Muscle of leg (tissue), 11 donors: ENCODE results near the gene REPS1. TPM values are rescaled to one million over a fixed set of nuclear protein-coding genes. Genes with fewer than 3 reads are reported as not detected.

Experiments
- DNase-seq: peaks from one replicate; pipeline ENCODE4 v3.0.0; 2013
- H3K27ac ChIP-seq: one replicate; pipeline ENCODE4 v1.5.1; 2013; ENCODE audit warnings: mild to moderate bottlenecking, low read length, control low read depth
- H3K27me3 ChIP-seq: one replicate; pipeline ENCODE4 v1.6.1; 2013; ENCODE audit warnings: low read length; ENCODE audit not compliant: control insufficient read depth, insufficient read depth
- H3K36me3 ChIP-seq: one replicate; pipeline ENCODE4 v1.6.1; 2013; ENCODE audit warnings: low read length; ENCODE audit not compliant: control insufficient read depth, insufficient read depth
- H3K4me1 ChIP-seq: one replicate; pipeline ENCODE4 v1.6.1; 2013; ENCODE audit warnings: low read length; ENCODE audit not compliant: control insufficient read depth, insufficient read depth
- H3K4me3 ChIP-seq: one replicate; pipeline ENCODE4 v1.5.1; 2013; ENCODE audit warnings: low read length, control low read depth
- H3K9me3 ChIP-seq: replicated peaks from 2 replicates; pipeline ENCODE4 v1.6.1; 2013; ENCODE audit warnings: low read depth, low read length; ENCODE audit not compliant: control insufficient read depth
- WGBS: methylation state at CpG from one replicate; pipeline ENCODE4 v1.1.5; 2013; ENCODE audit warnings: missing lambda C conversion rate; ENCODE audit not compliant: insufficient coverage; 5-methylcytosine and 5-hydroxymethylcytosine counted together
- polyA plus RNA-seq, 8 donors: library from polyadenylated mRNA; unstranded; fragments of 120-200 nt; gene quantifications; one replicate each; pipeline versions ENCODE4 v1.2.1 to v1.2.3, GENCODE V29; 2013; ENCODE audit warnings: inconsistent platforms in 1 of 8, low replicate concordance in 1 of 8; ENCODE audit not compliant: insufficient read length in 8 of 8, insufficient read depth in 1 of 8
- total RNA-seq: library from RNA; stranded (reverse); fragments of 120-200 nt; gene quantifications from one replicate; pipeline ENCODE4 v1.2.4, GENCODE V29; 2013

REPS1 gene
- total and polyA plus RNA-seq, 9 donors: 28.2 to 49.9 (median 40.9) TPM

DNA sequence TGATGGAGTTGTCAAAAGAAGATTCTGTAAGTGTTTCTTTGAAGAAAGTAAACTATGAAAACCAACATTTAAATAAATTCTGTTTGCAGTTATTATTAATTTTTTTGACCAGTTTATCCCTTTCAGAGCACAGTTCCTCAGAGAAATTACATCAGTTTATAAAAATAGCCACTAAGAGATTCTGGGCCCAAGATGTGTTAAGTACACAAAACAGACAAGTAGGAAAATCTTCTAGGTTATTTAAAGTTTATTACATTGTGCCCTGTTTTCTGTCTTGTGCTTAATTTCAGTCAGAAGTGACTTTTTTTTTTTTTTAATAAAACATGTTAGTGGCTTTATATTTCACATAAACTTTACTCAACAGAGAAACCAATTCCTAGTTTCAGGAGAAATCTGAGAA lies 119.9 kb downstream of the REPS1 start:
- DNase-seq: peak; percentile 71
- H3K4me3 ChIP-seq: no peak overlapping the region
- no peaks in the 10 kb centered on the region for H3K27me3 ChIP-seq
- no peak overlapping the region for H3K27ac ChIP-seq
- no peaks in the 10 kb centered on the region for H3K9me3 ChIP-seq
- peaks cover 12% of the 10 kb centered on the region for H3K4me1 ChIP-seq
- H3K36me3 ChIP-seq: no peaks in the 10 kb centered on the region

DNA sequence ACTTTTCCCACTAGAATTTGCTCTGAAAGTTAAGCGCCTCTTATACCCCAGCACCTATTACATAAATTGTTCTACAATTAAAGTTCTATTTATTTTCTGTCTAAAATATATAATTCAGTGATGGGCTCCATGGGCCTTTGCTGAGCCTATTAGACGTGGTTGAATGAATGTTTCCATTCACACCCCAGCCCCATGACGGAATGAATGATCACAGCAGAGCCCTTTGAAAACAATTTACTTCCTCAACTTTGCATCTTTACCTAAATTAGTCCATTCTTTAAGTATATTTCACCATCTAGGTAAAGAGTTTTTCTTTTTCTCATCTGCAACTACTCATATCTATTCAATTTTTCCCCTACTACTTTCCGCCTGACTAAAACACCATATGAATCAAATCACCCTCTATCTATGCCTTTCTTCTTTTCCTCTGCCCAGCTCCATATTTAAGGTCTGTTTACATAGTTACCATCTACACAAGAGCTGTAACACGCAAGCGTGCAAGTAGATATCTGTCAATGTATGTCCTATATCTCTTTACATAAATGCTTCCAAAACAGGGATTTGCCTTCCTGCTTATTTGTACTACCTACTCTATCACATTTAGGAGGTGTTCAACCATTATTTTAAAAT lies 122.5 kb downstream of the REPS1 start:
- Histone ChIP-seq H3K4me3 (no peak overlapping the region), H3K27me3 (no peaks in the 10 kb centered on the region), H3K9me3 (no peaks in the 10 kb centered on the region), H3K4me1 (peaks cover 13% of the 10 kb centered on the region), H3K36me3 (no peaks in the 10 kb centered on the region), H3K27ac (no peak overlapping the region)
- 81% methylated on average over 3 of the region's 6 CpGs for WGBS
- no peak for DNase-seq

DNA sequence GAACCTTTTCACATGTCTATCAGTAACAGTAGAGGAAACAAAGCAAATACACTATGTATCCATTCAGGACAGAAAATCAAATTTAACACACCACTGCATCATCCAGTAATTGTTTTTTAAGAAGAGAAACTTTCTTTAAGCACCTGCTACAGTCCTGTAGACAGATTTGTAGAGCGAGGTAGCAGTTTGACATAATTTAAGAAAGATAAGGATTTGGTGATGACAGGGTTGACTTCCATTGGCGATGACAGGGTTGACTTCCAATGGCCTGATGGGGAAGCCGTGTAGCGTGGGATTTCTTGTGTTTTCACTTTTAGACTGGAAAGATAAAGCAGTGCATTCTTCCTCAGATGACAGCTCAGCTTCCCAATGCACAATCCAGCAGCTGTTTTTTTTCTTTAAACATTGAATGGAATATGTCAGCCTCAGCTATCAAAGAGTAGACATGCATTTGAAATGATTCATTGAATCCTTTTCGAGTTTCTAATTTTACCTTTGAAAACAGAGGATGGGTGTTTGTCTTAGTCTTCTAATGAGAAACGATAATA lies 123.6 kb downstream of the REPS1 start:
- Histone ChIP-seq H3K4me1 (peaks cover 10% of the 10 kb centered on the region), H3K27ac (no peak overlapping the region), H3K4me3 (no peak overlapping the region), H3K9me3 (no peaks in the 10 kb centered on the region), H3K27me3 (no peaks in the 10 kb centered on the region), H3K36me3 (no peaks in the 10 kb centered on the region)
- no peak for DNase-seq
- WGBS: 57% methylated on average over 4 of the region's 6 CpGs

DNA sequence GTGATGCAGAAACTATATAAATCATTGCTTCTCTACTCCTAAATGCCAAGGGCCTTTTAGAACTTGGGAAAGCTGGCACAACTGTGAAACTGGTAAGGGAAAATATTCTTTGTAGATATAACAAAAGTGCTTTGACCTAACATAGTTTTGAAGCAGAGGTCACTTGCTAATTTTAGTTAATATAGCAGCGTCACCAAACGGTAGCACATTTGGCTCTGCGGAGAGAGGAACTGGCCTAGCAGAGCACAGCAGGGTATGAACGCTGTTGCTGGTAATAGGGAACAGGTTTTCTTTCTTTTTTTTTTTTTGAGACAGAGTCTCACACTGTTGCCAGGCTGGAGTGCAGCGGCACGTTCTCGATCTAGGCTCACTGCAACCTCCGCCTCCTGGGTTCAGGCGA lies 124.7 kb downstream of the REPS1 start:
- H3K4me1 ChIP-seq: peaks cover 3% of the 10 kb centered on the region
- peak; percentile 11 for DNase-seq
- H3K4me3 ChIP-seq: no peak overlapping the region
- no peak overlapping the region for H3K27ac ChIP-seq
- H3K36me3 ChIP-seq: no peaks in the 10 kb centered on the region
- H3K9me3 ChIP-seq: no peaks in the 10 kb centered on the region
- H3K27me3 ChIP-seq: no peaks in the 10 kb centered on the region
- WGBS: 25% methylated on average over 4 of the region's 9 CpGs

DNA sequence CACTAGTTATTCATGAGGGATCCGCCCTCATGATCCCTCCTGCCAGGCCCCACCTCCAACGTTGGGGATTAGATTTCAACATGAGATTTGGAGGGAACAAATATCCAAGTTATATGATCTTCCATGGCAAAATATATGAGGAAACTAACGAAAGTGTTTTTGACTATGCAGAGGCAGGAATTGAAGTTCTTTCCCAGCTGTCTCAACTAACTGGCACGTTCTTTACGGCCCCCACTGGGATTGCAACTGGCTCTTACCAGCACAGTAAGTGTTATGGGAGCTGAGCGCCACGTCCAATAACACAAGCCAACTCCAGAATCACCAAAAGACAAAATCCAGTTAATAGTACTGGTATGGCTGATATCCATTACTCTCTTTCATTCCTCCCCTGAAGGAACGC lies 125.6 kb downstream of the REPS1 start:
- H3K9me3 ChIP-seq: no peaks in the 10 kb centered on the region

DNA sequence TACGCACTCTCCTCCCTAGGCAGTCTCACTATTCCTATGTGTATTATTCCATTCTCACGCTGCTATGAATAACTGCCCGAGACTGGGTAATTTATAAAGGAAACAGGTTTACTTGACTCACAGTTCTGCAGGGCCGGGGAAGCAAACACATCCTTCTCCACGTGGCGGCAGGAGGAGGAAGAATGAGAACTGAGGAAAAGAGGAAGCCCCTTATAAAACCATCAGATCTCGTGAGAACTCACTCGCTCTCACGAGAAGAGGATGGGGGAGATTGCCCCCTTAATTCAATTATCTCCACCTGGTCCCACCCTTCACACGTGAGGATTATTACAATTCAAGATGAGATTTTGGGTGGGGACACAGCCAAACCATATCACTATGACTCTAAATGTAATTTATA lies 130.3 kb downstream of the REPS1 start:
- Histone ChIP-seq H3K27ac (no peak overlapping the region), H3K27me3 (no peaks in the 10 kb centered on the region), H3K9me3 (no peaks in the 10 kb centered on the region), H3K4me3 (no peak overlapping the region), H3K36me3 (no peaks in the 10 kb centered on the region), H3K4me1 (no peaks in the 10 kb centered on the region)
- DNase-seq: no peak
- 55% methylated on average over 2 of the region's 10 CpGs for WGBS

More for the DNA sequence above, 125.6 kb downstream of the REPS1 start:
- DNase-seq: peak; percentile 28
- Histone ChIP-seq H3K4me3 (no peak overlapping the region), H3K4me1 (peaks cover 3% of the 10 kb centered on the region), H3K36me3 (no peaks in the 10 kb centered on the region), H3K27ac (no peak overlapping the region), H3K27me3 (no peaks in the 10 kb centered on the region)
- 60% methylated on average over 1 of the region's 8 CpGs for WGBS

DNA sequence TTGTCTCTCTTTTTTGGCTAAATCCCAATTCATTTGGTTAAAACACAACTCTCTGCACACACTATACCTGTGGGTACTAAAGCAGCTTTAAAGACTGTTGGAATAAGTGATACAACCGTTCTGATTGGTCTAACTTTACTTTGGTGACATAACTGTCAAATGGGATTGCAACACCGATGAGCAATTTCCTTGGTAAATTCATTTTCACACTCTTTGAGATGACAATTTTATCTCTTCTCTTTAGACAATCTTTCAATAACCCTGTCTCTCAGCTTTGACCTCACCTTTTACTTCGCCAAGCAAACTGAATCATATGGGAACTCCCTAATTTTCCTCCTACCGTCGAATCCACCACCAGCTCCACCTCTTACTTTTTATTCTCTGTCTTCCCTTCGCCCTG lies 131.4 kb downstream of the REPS1 start:
- H3K36me3 ChIP-seq: no peaks in the 10 kb centered on the region
- H3K4me3 ChIP-seq: no peak overlapping the region
- no peak for DNase-seq
- no peaks in the 10 kb centered on the region for H3K27me3 ChIP-seq
- no peak overlapping the region for H3K27ac ChIP-seq
- WGBS: 86% methylated on average over 5 of the region's 6 CpGs
- no peaks in the 10 kb centered on the region for H3K4me1 ChIP-seq
- H3K9me3 ChIP-seq: no peaks in the 10 kb centered on the region

Other genes with a start within 250 kb of the REPS1 start
- 10.6 TPM for gene CCDC28A, start 214.5 kb downstream of the REPS1 start, total RNA-seq
- gene CCDC28A, start 214.5 kb downstream of the REPS1 start, polyA plus RNA-seq: 10 to 100 TPM in 5 of 8 donors, 1 to 10 TPM in 3; 8.9 to 13.7 (median 10.8) TPM
- 0.09 TPM for gene ECT2L, start 192.2 kb downstream of the REPS1 start, total RNA-seq
- under 1 TPM; 0.16 to 0.31 (median 0.21) TPM for gene ECT2L, start 192.2 kb downstream of the REPS1 start, polyA plus RNA-seq
- 14.8 TPM for gene ABRACL, start 40.5 kb upstream of the REPS1 start, total RNA-seq
- gene ABRACL, start 40.5 kb upstream of the REPS1 start, polyA plus RNA-seq: 10 to 100 TPM; 15.7 to 32.7 (median 20.0) TPM
- 16.2 TPM for gene HECA, start 146.8 kb upstream of the REPS1 start, total RNA-seq
- 10 to 100 TPM; 12.5 to 24.0 (median 15.6) TPM for gene HECA, start 146.8 kb upstream of the REPS1 start, polyA plus RNA-seq